Measurements from ENCODE around the gene AFG1L. TPM values are rescaled to one million over a fixed set of nuclear protein-coding genes. Genes with fewer than 3 reads are reported as not detected.
"Not testable (repeated sequence)": the region's sequence is repeated elsewhere in the genome, so short reads cannot be mapped to it uniquely, and the experiment has no call there.

The AFG1L gene
- total RNA-seq, 1 experiment from 2014 or later: 6.9 TPM

- no peak for DNase-seq (ENCODE audit: low read depth)
These were observed 262.1 kb downstream of the AFG1L start for GRCh38 chr6:108556866-108557493.

DNA sequence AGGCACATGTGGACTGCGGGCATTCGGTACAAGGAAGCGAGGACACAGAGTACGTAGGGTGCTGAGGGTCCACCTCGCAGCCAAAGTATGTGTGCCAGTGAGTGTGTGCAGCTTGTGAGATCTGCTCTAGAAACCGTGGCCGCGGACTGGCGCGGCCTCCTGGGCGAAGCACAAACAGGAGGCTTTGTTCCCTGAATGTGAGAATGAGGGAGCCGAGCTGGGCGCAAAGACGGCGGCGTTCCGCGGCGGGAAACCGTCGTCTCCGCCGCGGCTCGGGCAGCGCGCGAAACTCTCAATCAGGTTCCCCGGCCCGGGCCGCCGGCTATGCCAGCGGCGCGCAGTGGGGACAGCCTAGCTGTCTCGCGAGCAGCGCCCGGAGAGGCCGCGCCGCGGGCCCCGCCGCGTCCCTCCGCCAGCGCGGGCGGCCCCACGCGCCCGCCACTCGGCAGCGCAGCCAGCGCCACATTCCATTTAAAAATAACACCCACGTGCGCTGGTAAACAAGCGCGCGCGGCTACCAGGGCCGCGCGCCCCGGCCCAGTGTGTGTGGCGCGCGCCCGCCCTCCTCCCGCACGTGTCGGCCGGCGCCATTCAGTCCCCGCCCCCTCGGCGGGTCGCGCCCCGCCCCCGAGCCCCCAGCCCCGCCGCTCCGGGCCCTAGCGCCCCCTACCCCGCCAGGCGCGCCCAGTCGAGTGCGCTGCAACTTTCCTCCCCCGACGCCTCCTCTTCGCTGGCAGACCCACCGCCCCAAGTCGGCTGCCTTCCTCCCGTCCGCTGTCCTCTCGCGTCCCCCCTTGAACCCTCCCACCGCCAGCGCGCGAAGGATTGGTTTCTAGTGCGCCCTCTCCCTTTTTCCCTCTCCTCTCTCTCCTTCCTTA, 262.9 kb downstream of the AFG1L start:
- DNase-seq (ENCODE audit: low read depth): peak; percentile 53

- peak; percentile 99 for DNase-seq (ENCODE audit: low read depth)
These were observed 263.7 kb downstream of the AFG1L start for GRCh38 chr6:108558372-108559096.

DNA sequence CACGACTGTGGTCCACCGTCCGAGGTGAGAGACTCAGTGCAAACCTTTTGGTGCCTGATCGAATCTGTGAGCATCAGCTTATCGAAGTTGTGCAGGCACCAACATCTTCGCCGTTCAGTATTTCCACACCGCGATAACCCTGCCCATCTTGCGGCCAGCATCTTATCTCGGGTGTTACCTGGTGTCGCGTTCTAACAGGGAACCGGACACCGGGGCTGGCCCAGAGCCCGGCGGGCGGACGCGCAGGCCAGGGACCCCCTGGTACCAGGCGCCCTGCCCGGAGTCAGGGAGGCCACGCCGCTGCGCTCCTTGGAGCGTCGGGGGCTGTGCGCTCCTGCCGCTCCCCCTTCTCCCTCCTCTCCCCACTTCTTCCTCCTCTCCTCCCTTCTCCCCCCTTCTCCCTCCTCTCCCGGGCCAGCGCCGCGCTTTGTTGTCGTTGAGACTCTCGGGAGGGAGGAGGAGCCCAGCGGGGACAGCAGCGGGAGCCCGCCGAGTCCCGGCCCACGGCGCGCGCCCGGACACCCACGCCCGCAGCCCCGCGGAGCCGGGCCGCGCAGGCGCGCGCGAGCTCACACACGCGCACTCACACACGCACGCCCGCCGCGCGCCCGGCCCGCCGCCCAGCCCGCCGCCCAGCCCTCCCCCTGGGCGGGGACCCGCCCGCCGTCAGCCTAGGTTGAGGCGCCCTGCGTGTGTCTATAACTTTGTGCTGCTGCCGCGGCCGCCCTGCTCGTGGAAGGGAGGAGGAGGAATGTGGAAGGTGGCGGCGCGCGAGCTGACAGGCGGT, 264.4 kb downstream of the AFG1L start:
- peak; percentile 90 for DNase-seq (ENCODE audit: low read depth)

GRCh38 chr6:108559884-108560462, 265.1 kb downstream of the AFG1L start:
- peak; percentile 84 for DNase-seq (ENCODE audit: low read depth)

DNA sequence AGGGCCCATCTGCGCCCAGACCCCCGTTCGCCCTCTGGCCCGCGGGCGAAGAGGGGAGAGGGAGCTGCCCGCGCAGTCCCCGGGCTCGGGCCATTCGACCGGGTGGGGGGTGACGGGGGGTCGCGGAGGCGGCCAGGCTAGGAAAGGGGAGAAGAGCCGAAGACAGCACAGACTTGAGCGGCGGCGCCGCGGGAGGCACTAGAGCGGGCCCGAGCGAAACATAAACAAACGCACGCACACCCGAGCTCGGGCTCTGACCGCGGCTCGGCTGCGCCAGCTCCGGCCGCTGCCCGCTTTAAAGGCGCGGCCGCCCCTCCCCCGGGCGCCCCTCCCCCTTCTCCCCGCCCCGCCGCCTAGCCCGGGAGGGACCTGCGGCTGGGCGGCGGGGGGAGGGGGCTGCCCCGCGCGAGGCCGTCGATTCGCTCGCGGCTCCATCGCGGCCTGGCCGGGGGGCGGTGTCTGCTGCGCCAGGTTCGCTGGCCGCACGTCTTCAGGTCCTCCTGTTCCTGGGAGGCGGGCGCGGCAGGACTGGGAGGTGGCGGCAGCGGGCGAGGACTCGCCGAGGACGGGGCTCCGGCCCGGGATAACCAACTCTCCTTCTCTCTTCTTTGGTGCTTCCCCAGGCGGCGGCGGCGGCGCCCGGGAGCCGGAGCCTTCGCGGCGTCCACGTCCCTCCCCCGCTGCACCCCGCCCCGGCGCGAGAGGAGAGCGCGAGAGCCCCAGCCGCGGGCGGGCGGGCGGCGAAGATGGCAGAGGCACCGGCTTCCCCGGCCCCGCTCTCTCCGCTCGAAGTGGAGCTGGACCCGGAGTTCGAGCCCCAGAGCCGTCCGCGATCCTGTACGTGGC, 265.8 kb downstream of the AFG1L start, which contains the start of gene FOXO3:
TSS of gene FOXO3 (plus strand) at position 455 of the 846 bp plus-strand sequence. CDS start at position 747, 292 bp downstream.
- peak; percentile 94 for DNase-seq (ENCODE audit: low read depth)

DNA sequence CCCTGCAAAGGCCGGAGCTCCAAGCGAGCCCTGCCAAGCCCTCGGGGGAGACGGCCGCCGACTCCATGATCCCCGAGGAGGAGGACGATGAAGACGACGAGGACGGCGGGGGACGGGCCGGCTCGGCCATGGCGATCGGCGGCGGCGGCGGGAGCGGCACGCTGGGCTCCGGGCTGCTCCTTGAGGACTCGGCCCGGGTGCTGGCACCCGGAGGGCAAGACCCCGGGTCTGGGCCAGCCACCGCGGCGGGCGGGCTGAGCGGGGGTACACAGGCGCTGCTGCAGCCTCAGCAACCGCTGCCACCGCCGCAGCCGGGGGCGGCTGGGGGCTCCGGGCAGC, 266.4 kb downstream of the AFG1L start:
- not testable (repeated sequence) for DNase-seq (ENCODE audit: low read depth)

DNA sequence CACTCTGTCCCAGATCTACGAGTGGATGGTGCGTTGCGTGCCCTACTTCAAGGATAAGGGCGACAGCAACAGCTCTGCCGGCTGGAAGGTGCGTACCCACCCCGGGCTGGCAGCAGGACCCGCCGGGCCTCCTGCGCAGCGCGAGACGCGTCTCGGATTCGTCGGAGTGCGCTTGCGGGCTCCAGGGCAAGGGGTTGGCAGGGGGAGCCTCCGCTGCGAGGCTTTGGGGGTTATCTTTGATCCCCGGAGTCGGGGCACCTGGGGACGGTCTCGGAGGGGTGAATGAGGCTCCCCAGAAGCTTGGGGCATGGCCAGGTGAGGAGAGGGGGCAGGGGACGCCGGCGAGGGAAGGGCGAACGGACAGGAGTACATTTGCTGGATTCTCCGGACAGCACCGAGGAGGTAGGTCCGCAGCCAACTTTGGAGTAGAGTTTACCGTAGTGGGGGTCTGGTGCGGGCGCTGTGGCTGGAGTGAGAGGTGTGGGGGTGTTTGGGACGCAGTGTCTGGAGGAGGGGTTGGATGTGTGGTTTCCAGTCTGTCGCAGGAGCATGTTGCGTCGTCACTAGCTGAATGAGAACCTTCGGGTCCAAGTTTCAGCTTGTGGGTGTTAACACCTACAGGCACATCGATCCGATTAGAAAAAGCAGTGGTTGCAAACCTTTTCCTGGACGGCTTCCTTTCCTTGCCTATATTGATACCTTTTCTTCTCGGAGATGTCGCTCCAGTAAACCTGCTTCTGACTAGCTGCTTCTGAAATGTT, 267.1 kb downstream of the AFG1L start:
- peak; percentile 59 for DNase-seq (ENCODE audit: low read depth)

DNA sequence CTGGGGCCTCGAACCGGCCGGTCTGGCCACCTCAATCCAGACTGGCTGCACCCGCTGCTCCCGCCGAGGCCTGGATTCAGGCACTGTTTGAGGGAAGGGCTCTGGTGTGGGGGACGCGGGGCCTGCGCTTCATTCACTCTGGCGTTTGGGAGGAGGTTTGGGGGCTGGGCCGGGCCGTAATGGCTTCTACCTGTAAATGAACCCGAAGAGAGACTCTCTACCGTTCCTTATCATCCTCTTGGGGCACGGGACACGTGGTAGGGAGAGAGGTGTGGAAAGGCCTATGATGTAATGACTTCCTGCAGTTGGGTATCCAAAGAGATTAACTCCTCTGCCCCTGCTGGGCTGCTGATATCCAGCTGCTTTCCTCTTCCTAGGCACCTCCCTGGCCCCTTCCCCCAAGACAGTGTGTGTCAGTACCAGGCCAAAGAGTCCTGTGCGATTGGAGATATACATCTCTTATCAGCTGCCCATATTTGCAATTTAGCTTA, 267.7 kb downstream of the AFG1L start:
- peak; percentile 91 for DNase-seq (ENCODE audit: low read depth)

- DNase-seq (ENCODE audit: low read depth): no peak
These were observed 268.4 kb downstream of the AFG1L start for GRCh38 chr6:108563292-108563691.

DNA sequence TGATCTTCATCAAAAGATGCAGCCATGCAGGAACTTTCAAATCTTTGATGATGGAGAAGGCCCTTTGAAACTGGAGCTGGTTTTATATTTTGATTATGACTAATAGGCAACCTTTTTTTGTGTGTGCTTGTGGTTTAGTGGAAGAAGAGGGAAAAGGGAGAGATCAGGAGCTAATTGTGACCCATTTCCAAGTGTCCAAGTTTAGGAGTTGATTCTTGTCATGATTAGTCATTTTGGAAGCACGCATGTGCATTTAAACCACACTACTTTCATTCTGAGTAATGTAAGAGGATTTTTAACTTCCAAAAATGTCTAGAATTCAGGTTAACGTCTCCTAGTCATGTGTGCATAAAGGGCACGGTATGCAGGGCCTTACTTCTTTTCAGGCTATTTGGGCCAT, 269.3 kb downstream of the AFG1L start:
- DNase-seq (ENCODE audit: low read depth): peak; percentile 90

DNA sequence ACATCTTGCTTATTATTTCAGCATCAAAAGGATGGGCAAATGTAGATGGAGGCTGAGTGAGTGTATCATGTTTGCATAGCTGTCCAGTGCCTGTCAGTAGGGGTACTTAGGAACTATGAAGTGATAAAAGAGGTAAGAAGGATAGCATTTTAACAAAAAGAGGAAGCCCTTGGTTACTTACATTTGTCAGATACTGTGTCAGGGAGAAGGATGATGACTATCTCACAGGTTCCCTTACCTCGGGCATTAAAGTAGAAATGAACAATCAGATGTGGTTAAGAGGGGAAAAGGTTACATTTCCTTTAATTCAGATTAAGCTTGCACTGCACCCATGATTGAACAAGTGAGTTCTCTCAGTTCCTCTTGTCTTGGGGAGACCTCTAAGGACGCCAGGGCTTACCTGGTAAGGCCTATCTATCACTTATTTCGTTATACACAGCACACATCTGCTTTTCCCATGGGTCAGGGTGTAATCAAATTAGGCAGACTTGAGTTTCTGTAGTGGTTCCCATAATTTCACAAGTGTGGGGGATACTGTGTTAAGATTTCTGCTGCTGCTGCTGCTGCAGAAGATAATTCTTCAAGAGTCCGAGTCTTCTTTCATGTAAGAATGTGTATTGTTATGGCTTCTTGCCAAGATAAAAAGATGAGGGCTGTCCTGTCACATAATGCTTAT, 270.4 kb downstream of the AFG1L start:
- DNase-seq (ENCODE audit: low read depth): peak; percentile 14

- DNase-seq (ENCODE audit: low read depth): peak; percentile 14
These were observed 271.0 kb downstream of the AFG1L start for GRCh38 chr6:108565893-108566292.

- DNase-seq (ENCODE audit: low read depth): no peak
These were observed 271.6 kb downstream of the AFG1L start for GRCh38 chr6:108566406-108566805.

DNA sequence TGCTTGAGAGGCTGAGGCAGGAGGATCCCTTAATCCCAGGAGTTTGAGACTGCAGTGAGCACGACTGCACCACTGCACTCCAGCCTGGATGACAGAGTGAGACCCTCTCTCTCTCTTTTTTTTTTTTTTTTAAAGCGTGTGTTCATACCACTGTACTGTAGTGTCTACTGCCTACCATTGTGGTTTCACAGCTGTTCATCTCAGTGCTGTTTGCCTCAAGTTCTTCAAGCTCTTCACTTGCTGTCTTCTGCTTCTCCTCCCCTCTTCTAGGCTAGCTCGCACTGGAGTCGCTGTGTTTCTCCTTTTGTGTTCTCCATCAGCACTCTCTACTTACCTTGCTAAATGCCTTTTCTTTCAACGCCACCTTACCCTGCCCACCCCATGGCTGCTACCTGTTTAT, 273.2 kb downstream of the AFG1L start:
- no peak for DNase-seq (ENCODE audit: low read depth)

GRCh38 chr6:108568551-108569305, 273.9 kb downstream of the AFG1L start:
- no peak for DNase-seq (ENCODE audit: low read depth)

- no peak for DNase-seq (ENCODE audit: low read depth)
These were observed 275.7 kb downstream of the AFG1L start for GRCh38 chr6:108570517-108570916.
